Calu3 (cell line): Measurements from ENCODE around the gene DBNL. TPM values are rescaled to one million over a fixed set of nuclear protein-coding genes. Genes with fewer than 3 reads are reported as not detected.

Source experiments
- BruUV-seq: library from RNA; stranded (reverse); fragments of 400-500 nt; replicated peaks from 2 replicates; lab custom pipeline; 2021; lab: Mats Ljungman, UMichigan
- CTCF ChIA-PET: fragments of 300-600 bp; sonication (Branson Sonifier 250); formaldehyde crosslinking; loops from one replicate; lab custom pipeline; 2022; ENCODE audit warnings: antibody characterized with exemption; lab: Charles Lee
- DNase-seq: peaks from one replicate; pipeline ENCODE4 v3.0.0; 2022
- H3K27ac Mint-ChIP-seq: one replicate; pipeline ENCODE4 v1.8.0; 2022; ENCODE audit warnings: mixed read lengths; ENCODE audit not compliant: unreplicated experiment
- H3K27me3 Mint-ChIP-seq: one replicate; pipeline ENCODE4 v1.8.0; 2022; ENCODE audit warnings: mixed read lengths; ENCODE audit not compliant: unreplicated experiment
- H3K36me3 Mint-ChIP-seq: one replicate; pipeline ENCODE4 v1.8.0; 2022; ENCODE audit warnings: mild to moderate bottlenecking, moderate library complexity, mixed read lengths; ENCODE audit not compliant: insufficient read depth, unreplicated experiment
- H3K4me1 Mint-ChIP-seq: one replicate; pipeline ENCODE4 v1.8.0; 2022; ENCODE audit warnings: mild to moderate bottlenecking, low read depth, mixed read lengths; ENCODE audit not compliant: unreplicated experiment
- H3K4me3 Mint-ChIP-seq: one replicate; pipeline ENCODE4 v1.8.0; 2022; ENCODE audit warnings: mild to moderate bottlenecking, low read depth, moderate library complexity, mixed read lengths; ENCODE audit not compliant: unreplicated experiment
- H3K9me3 Mint-ChIP-seq: one replicate; pipeline ENCODE4 v1.8.0; 2022; ENCODE audit warnings: low read depth, mixed read lengths; ENCODE audit not compliant: unreplicated experiment
- intact Hi-C: fragments of 100-400 bp; cut with micrococcal nuclease; formaldehyde crosslinking; loops from one replicate; pipeline ENCODE4 v1.10.0; 2022; ENCODE audit not compliant: unreplicated experiment
- microRNA-seq: library from miRNA; unstranded; fragments of <30 nt; microRNA quantifications from one replicate; pipeline ENCODE4 v1.2.0, GENCODE V29; 2022
- total RNA-seq: library from RNA; stranded (reverse); gene quantifications from 2 replicates; pipeline ENCODE4 v1.2.3, GENCODE V29; 2022
- TF ChIP-seq, protein P1 (sequence below): fragments of 200-600 bp; IDR thresholded peaks from one replicate; pipeline ENCODE4 v1.8.0; 2022; ENCODE audit warnings: antibody characterized with exemption; ENCODE audit not compliant: unreplicated experiment

Gene DBNL
- total RNA-seq, 1 experiment from 2014 or later, result 164 TPM

GRCh38 chr7:44110719-44111635 lies 66.5 kb downstream of the DBNL start:
- Mint-ChIP-seq H3K9me3 (no peaks in the 10 kb centered on the region), H3K4me1 (no peaks in the 10 kb centered on the region)
- CTCF ChIA-PET, result interaction anchor here (0.9 kb wide), 1 partner anchor 12 kb away, joined by 3 read pairs; no protein-coding TSS in a partner anchor

More at GRCh38 chr7:44110719-44111635, 66.5 kb downstream of the DBNL start:
- Mint-ChIP-seq H3K27me3 (peaks cover 60% of the 10 kb centered on the region), H3K4me3 (no peak overlapping the region), H3K36me3 (peaks cover 34% of the 10 kb centered on the region), H3K27ac (no peak overlapping the region)
- DNase-seq, result no peak
- no TSS peak for BruUV-seq
- TF ChIP-seq, protein P1, sequence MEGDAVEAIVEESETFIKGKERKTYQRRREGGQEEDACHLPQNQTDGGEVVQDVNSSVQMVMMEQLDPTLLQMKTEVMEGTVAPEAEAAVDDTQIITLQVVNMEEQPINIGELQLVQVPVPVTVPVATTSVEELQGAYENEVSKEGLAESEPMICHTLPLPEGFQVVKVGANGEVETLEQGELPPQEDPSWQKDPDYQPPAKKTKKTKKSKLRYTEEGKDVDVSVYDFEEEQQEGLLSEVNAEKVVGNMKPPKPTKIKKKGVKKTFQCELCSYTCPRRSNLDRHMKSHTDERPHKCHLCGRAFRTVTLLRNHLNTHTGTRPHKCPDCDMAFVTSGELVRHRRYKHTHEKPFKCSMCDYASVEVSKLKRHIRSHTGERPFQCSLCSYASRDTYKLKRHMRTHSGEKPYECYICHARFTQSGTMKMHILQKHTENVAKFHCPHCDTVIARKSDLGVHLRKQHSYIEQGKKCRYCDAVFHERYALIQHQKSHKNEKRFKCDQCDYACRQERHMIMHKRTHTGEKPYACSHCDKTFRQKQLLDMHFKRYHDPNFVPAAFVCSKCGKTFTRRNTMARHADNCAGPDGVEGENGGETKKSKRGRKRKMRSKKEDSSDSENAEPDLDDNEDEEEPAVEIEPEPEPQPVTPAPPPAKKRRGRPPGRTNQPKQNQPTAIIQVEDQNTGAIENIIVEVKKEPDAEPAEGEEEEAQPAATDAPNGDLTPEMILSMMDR, result no peak
- intact Hi-C loops, result no loop called here

Small RNA genes within 50 kb of the gene (microRNA-seq; reads per million reads assigned to microRNA genes)
- gene MIR6837 (1.8 reads per million), gene MIR6838 (not detected)

Other genes starting within 250 kb of the DBNL start
- 164 and 182 TPM in 2 replicates for gene MRPS24, start 175.2 kb upstream of the DBNL start, total RNA-seq
- gene URGCP, start 138.1 kb upstream of the DBNL start, total RNA-seq, result 44.1 and 48.3 TPM in 2 replicates
- 21.4 and 22.7 TPM in 2 replicates for gene UBE2D4, start 118.3 kb upstream of the DBNL start, total RNA-seq
- not detected in 2 replicates for gene SPDYE1, start 46.8 kb upstream of the DBNL start, total RNA-seq
- gene PGAM2, start 20.9 kb downstream of the DBNL start, total RNA-seq, result 0.87 TPM in 1 of 2 replicates, not detected in the other
- gene POLM, start 37.8 kb downstream of the DBNL start, total RNA-seq, result 44.2 and 57.9 TPM in 2 replicates
- gene AEBP1, start 59.6 kb downstream of the DBNL start, total RNA-seq, result not detected in 2 replicates
- 237 and 246 TPM in 2 replicates for gene POLD2, start 78.8 kb downstream of the DBNL start, total RNA-seq
- gene MYL7, start 96.6 kb downstream of the DBNL start, total RNA-seq, result not detected in 2 replicates
- gene GCK, start 144.7 kb downstream of the DBNL start, total RNA-seq, result not detected in 2 replicates
- gene YKT6, start 156.3 kb downstream of the DBNL start, total RNA-seq, result 139 and 146 TPM in 2 replicates